IMR-90 (cell line): ENCODE measurements around the gene STAT3.

ENCODE experiments used
- BHLHE40 ChIP-seq: fragments of 150-350 bp; IDR thresholded peaks from 2 replicates; pipeline ENCODE4 v1.6.1; 2016; ENCODE audit warnings: mild to moderate bottlenecking, low read depth, low read length
- CHD1 ChIP-seq: IDR thresholded peaks from 2 replicates; pipeline ENCODE4 v1.6.1; 2012; ENCODE audit warnings: low read depth, low read length, improper control_type of control experiment
- CTCF ChIP-seq: conservative IDR thresholded peaks from 2 replicates; pipeline ENCODE4 v1.5.1; 2012; ENCODE audit warnings: mild to moderate bottlenecking, low read depth, low read length, improper control_type of control experiment
- MAFK ChIP-seq: IDR thresholded peaks from 2 replicates; pipeline ENCODE4 v1.6.1; 2012; ENCODE audit warnings: low read depth, low read length, improper control_type of control experiment
- MXI1 ChIP-seq: IDR thresholded peaks from 2 replicates; pipeline ENCODE4 v1.6.1; 2012; ENCODE audit warnings: low read depth, mild to moderate bottlenecking, low read length, moderate library complexity, borderline replicate concordance
- POLR2A ChIP-seq: IDR thresholded peaks from 2 replicates; pipeline ENCODE4 v1.6.1; 2012; ENCODE audit warnings: mild to moderate bottlenecking, low read depth, low read length
- RAD21 ChIP-seq: IDR thresholded peaks from 2 replicates; pipeline ENCODE4 v1.6.1; 2012; ENCODE audit warnings: low read length, improper control_type of control experiment
- RCOR1 ChIP-seq: IDR thresholded peaks from 2 replicates; pipeline ENCODE4 v1.6.1; 2012; ENCODE audit warnings: mild to moderate bottlenecking, low read length, improper control_type of control experiment; ENCODE audit not compliant: insufficient replicate concordance
- RFX5 ChIP-seq: IDR thresholded peaks from 2 replicates; pipeline ENCODE4 v1.8.0; 2012; ENCODE audit warnings: low read depth, mild to moderate bottlenecking, low read length, moderate library complexity
- SMC3 ChIP-seq: fragments of 150-350 bp; IDR thresholded peaks from 2 replicates; pipeline ENCODE4 v1.6.1; 2016; ENCODE audit warnings: low read depth, mild to moderate bottlenecking, antibody characterized with exemption, low read length, moderate library complexity
- USF2 ChIP-seq: fragments of 150-350 bp; IDR thresholded peaks from 2 replicates; pipeline ENCODE4 v1.6.1; 2017; ENCODE audit warnings: mild to moderate bottlenecking, antibody characterized with exemption, low read length, low read depth

- no peak for TF ChIP-seq CTCF
- TF ChIP-seq RAD21: no peak
- no peak for TF ChIP-seq RCOR1
- no peak for TF ChIP-seq SMC3
- no peak for TF ChIP-seq CHD1
- no peak for TF ChIP-seq BHLHE40
- no peak for TF ChIP-seq MAFK
- TF ChIP-seq USF2: no peak
- no peak for TF ChIP-seq POLR2A
- no peak for TF ChIP-seq MXI1
- no peak for TF ChIP-seq RFX5
Observed at GRCh38 chr17:42414704-42415409, 26.6 kb upstream of the STAT3 start.
